ENCODE results near the gene RAP1GAP. TPM values are rescaled to one million over a fixed set of nuclear protein-coding genes. Genes with fewer than 3 reads are reported as not detected.

Gene RAP1GAP
- total RNA-seq, 2 experiments from 2014 or later, result 0.20 to 0.44 TPM

GRCh38 chr1:21634806-21635535 lies 34.2 kb downstream of the RAP1GAP start:
- ATAC-seq (ENCODE audit: poor library complexity) (no peak), DNase-seq (no peak)
- Histone ChIP-seq H3K27ac (ENCODE audit: low read depth in 1 of 2, low read length in 2 of 2) (no peak overlapping the region), H3K27me3 (ENCODE audit: control insufficient read depth in 1 of 2, insufficient read depth in 2 of 2, low read length in 2 of 2) (peaks cover 0 to 3% of the 10 kb centered on the region in 2 experiments), H3K36me3 (ENCODE audit: insufficient read depth, low read length) (no peaks in the 10 kb centered on the region), H3K4me3 (ENCODE audit: low read length) (no peak overlapping the region), H3K4me1 (ENCODE audit: insufficient read depth, low read length) (no peaks in the 10 kb centered on the region), H3K9me3 (ENCODE audit: control insufficient read depth in 1 of 2, insufficient read depth in 1 of 2, low read length in 2 of 2) (peaks cover 0 to 4% of the 10 kb centered on the region in 2 experiments)
- CTCF ChIA-PET, result no interaction called here
- Mint-ChIP-seq H3K36me3 (ENCODE audit: low read depth) (no peaks in the 10 kb centered on the region), H3K27ac (no peak overlapping the region), H3K4me3 (no peak overlapping the region), H3K4me1 (ENCODE audit: low read depth) (no peaks in the 10 kb centered on the region), H3K9me3 (no peaks in the 10 kb centered on the region), H3K27me3 (peaks cover 7% of the 10 kb centered on the region)
- intact Hi-C loops (cut with DNase I, micrococcal nuclease), result no loop called here
- POLR2A ChIA-PET, result no interaction called here
- TF ChIP-seq CTCF (IDR thresholded peaks at IDR 0.05), result no peak

GRCh38 chr1:21633992-21634805 lies 35.0 kb downstream of the RAP1GAP start:
- Histone ChIP-seq H3K9me3 (ENCODE audit: control insufficient read depth in 1 of 2, insufficient read depth in 1 of 2, low read length in 2 of 2) (peaks cover 0 to 4% of the 10 kb centered on the region in 2 experiments), H3K27me3 (ENCODE audit: control insufficient read depth in 1 of 2, insufficient read depth in 2 of 2, low read length in 2 of 2) (peaks cover 0 to 7% of the 10 kb centered on the region in 2 experiments), H3K4me1 (ENCODE audit: insufficient read depth, low read length) (no peaks in the 10 kb centered on the region), H3K4me3 (ENCODE audit: low read length) (no peak overlapping the region), H3K36me3 (ENCODE audit: insufficient read depth, low read length) (no peaks in the 10 kb centered on the region), H3K27ac (ENCODE audit: low read depth in 1 of 2, low read length in 2 of 2) (no peak overlapping the region)
- intact Hi-C loops (cut with DNase I, micrococcal nuclease), result no loop called here
- Mint-ChIP-seq H3K36me3 (ENCODE audit: low read depth) (no peaks in the 10 kb centered on the region), H3K27ac (no peak overlapping the region), H3K4me3 (no peak overlapping the region), H3K4me1 (ENCODE audit: low read depth) (no peaks in the 10 kb centered on the region), H3K27me3 (peaks cover 8% of the 10 kb centered on the region), H3K9me3 (no peaks in the 10 kb centered on the region)
- no peak for DNase-seq
- CTCF ChIA-PET, result no interaction called here
- TF ChIP-seq CTCF (IDR thresholded peaks at IDR 0.05), result no peak
- POLR2A ChIA-PET, result no interaction called here
- ATAC-seq (ENCODE audit: poor library complexity), result no peak

- Mint-ChIP-seq H3K4me1 (ENCODE audit: low read depth) (no peaks in the 10 kb centered on the region), H3K27ac (no peak overlapping the region), H3K36me3 (ENCODE audit: low read depth) (no peaks in the 10 kb centered on the region), H3K4me3 (no peak overlapping the region), H3K27me3 (peaks cover 13% of the 10 kb centered on the region), H3K9me3 (no peaks in the 10 kb centered on the region)
- ChIA-PET CTCF (no interaction called here), POLR2A (no interaction called here)
- H3K9me3 ChIP-seq (ENCODE audit: control insufficient read depth in 1 of 2, insufficient read depth in 1 of 2, low read length in 2 of 2), result peaks cover 0 to 4% of the 10 kb centered on the region in 2 experiments
- H3K36me3 ChIP-seq (ENCODE audit: insufficient read depth, low read length), result no peaks in the 10 kb centered on the region
- TF ChIP-seq CTCF (IDR thresholded peaks at IDR 0.05), result no peak
- no peaks in the 10 kb centered on the region for H3K4me1 ChIP-seq (ENCODE audit: insufficient read depth, low read length)
- H3K27ac ChIP-seq (ENCODE audit: low read depth in 1 of 2, low read length in 2 of 2), result no peak overlapping the region
- ATAC-seq (ENCODE audit: poor library complexity) (no peak), DNase-seq (no peak)
- H3K27me3 ChIP-seq (ENCODE audit: control insufficient read depth in 1 of 2, insufficient read depth in 2 of 2, low read length in 2 of 2), result peaks cover 0 to 10% of the 10 kb centered on the region in 2 experiments
- H3K4me3 ChIP-seq (ENCODE audit: low read length), result no peak overlapping the region
- intact Hi-C loops (cut with DNase I, micrococcal nuclease), result no loop called here
Observed at GRCh38 chr1:21633141-21633755, 35.9 kb downstream of the RAP1GAP start.

Data from CD4-positive, alpha-beta T cell (primary cell).